HG02610 (cell line): ENCODE results near the gene PRSS33.
A peak's percentile ranks its signal among the peaks of the same experiment; 100 is the strongest.

ENCODE experiments used
- ATAC-seq: cut with Tn5 transposase; IDR thresholded peaks from one replicate; pipeline ENCODE4 v1.9.1; 2021; ENCODE audit warnings: mild to moderate bottlenecking, moderate library complexity; ENCODE audit not compliant: unreplicated experiment

PRSS33 gene

DNA sequence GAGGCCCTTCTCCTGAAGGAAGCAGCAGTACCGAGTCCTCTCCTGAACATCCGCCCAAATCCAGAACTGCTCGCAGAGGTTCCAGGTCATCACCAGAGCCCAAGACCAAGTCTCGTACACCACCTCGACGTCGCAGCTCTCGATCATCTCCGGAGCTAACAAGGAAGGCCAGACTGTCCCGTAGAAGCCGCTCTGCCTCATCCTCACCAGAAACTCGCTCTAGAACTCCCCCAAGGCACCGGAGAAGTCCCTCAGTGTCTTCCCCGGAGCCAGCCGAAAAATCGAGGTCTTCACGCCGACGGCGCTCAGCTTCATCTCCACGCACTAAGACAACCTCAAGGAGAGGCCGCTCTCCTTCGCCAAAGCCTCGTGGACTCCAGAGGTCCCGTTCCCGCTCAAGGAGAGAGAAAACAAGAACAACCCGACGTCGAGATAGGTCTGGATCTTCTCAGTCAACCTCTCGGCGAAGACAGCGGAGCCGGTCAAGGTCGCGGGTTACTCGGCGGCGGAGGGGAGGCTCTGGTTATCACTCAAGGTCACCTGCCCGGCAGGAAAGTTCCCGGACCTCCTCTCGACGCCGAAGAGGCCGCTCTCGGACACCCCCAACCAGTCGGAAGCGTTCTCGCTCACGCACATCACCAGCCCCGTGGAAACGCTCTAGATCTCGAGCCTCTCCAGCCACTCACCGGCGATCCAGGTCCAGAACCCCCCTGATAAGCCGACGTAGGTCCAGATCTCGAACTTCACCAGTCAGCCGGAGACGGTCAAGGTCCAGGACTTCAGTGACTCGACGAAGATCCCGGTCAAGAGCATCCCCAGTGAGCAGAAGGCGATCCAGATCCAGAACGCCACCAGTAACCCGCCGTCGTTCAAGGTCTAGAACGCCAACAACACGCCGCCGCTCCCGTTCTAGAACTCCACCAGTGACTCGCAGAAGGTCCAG lies 21.6 kb downstream of the PRSS33 start:
- no peak for ATAC-seq

DNA sequence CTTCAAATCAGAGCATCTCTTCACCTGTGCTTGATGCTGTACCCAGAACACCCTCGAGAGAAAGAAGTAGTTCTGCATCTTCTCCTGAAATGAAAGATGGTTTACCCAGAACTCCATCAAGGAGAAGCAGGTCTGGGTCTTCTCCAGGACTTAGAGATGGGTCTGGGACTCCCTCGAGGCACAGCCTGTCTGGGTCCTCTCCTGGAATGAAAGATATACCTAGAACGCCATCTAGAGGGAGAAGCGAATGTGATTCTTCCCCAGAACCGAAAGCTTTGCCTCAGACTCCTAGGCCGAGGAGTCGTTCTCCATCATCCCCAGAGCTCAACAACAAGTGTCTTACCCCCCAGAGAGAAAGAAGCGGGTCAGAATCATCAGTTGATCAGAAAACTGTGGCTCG lies 22.6 kb downstream of the PRSS33 start:
- ATAC-seq = no peak

DNA sequence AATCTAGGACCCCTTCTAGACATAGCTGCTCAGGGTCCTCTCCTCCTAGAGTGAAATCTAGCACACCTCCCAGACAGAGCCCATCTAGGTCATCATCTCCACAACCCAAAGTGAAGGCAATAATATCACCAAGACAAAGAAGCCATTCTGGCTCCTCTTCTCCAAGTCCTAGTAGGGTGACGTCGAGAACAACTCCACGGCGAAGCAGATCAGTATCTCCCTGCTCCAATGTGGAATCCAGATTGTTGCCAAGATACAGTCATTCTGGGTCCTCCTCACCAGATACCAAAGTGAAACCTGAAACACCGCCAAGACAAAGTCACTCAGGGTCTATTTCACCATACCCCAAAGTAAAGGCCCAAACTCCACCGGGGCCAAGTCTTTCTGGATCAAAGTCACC lies 24.2 kb downstream of the PRSS33 start:
- ATAC-seq = no peak

DNA sequence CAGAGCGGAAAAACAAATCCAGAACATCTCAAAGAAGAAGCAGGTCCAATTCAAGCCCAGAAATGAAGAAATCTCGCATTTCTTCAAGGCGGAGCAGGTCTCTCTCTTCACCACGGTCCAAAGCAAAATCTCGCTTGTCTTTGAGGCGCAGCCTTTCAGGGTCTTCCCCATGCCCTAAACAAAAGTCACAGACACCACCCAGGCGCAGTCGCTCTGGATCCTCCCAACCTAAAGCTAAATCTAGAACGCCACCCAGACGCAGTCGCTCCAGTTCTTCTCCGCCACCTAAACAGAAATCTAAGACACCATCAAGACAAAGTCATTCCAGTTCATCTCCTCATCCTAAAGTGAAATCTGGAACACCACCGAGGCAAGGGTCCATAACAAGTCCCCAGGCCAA lies 24.6 kb downstream of the PRSS33 start:
- no peak for ATAC-seq

DNA sequence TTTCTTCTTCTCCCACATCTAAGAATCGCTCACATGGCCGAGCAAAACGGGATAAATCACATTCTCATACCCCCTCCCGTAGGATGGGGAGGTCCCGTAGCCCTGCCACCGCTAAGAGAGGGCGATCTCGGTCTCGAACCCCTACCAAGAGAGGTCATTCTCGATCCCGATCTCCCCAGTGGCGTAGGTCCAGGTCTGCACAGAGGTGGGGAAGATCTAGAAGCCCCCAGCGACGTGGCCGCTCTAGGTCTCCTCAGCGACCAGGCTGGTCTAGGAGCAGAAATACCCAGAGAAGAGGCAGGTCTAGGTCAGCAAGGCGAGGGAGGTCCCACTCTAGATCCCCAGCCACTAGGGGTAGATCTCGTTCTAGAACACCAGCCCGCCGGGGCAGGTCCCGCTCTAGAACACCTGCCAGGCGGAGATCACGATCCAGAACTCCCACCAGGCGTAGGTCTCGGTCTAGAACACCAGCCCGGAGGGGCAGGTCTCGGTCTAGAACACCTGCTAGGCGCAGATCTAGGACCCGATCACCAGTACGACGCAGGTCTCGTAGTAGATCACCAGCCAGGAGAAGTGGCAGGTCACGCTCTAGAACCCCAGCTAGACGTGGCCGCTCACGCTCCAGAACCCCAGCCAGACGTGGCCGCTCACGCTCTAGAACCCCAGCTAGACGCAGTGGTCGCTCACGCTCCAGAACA lies 25.3 kb downstream of the PRSS33 start:
- no peak for ATAC-seq

DNA sequence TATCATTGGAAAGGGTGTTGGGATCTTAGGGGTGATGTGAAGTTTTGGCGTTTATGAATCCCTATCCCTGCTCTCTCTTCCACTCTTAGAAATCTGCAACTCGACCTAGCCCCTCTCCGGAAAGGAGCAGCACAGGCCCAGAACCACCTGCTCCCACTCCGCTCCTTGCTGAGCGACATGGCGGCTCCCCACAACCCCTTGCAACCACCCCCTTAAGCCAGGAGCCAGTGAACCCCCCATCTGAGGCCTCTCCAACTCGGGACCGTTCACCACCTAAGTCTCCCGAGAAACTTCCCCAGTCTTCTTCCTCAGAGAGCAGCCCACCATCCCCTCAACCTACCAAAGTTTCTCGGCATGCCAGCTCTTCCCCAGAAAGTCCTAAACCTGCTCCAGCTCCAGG lies 25.9 kb downstream of the PRSS33 start:
- no peak for ATAC-seq

DNA sequence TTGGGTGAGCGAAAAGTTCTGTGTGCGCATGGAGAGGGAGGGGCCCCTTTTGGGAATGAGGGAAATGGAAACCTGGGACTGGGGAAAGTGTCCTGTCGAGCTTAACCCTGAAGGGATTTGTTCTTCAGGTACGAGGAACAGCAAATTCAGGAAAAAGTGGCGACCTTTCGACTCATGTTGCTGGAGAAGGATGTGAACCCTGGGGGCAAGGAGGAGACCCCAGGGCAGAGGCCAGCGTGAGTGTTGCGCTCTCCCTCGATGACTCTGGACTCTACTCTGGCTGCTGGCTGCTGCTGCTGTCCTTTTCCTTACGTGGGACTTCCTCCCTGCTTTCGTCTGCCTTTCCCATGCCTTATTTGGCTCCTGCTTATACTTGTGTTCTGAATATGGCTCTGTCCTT lies 30.0 kb downstream of the PRSS33 start:
- ATAC-seq = no peak

DNA sequence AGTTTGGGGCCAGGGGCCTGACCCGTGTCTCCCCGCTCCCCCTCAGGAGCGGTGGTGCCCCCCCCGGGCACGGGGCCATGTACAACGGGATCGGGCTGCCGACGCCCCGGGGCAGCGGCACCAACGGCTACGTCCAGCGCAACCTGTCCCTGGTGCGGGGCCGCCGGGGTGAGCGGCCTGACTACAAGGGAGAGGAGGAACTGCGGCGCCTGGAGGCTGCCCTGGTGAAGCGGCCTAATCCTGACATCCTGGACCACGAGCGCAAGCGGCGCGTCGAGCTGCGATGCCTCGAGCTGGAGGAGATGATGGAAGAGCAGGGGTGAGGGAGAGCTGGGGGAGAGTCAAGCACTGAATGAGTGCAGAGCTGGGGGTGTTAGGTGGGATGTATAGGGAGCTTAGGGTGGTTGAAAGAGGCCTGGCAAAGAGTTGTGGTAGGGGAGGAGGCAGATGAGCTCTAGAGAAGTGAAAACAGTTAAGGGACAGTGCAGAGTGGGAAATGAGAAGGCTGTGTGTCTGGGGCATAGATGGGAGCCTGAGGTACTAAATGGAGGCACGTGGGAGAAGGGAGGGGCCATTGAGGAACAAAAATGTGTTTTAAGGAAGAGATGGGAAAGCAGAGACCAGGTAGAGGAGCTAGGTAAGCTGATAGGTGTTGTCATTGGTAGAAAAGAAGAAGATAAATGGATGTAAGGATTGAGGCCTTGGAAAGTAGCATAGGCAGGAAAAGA lies 30.9 kb downstream of the PRSS33 start:
- no peak for ATAC-seq

DNA sequence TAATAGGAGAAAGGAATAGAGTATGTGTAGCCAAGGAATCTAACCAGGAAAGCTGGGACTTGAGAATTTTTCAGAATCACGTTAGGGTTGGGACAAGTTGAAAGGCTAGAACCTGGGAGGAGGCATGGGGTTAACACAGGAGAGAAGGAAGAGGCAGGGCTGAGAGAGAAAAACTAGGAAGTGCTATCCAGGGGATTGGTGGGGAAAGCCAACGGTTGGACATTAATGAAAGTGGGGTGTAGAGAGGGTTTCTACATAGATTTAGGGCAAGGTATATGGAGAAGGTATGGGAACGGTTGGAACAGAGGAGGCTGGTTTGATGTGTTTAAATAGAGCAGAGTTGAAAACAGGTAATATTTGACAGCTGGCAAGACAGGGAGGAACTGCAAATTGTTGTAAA lies 32.2 kb downstream of the PRSS33 start:
- ATAC-seq = no peak

DNA sequence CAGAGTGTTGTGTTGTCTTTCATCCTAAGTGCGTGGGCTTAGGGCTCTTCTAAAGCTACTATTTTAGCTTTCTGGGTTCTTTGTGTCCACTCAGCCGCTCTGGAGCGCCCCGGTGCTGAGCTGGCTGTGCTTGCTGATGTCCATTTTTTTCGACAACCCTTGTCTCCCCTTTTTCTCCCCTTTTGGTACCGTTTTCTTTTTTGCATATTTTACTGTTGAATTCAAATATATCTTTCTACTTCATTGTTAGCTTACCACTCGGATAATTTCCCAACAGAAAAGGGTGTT lies 33.7 kb downstream of the PRSS33 start:
- ATAC-seq = no peak

DNA sequence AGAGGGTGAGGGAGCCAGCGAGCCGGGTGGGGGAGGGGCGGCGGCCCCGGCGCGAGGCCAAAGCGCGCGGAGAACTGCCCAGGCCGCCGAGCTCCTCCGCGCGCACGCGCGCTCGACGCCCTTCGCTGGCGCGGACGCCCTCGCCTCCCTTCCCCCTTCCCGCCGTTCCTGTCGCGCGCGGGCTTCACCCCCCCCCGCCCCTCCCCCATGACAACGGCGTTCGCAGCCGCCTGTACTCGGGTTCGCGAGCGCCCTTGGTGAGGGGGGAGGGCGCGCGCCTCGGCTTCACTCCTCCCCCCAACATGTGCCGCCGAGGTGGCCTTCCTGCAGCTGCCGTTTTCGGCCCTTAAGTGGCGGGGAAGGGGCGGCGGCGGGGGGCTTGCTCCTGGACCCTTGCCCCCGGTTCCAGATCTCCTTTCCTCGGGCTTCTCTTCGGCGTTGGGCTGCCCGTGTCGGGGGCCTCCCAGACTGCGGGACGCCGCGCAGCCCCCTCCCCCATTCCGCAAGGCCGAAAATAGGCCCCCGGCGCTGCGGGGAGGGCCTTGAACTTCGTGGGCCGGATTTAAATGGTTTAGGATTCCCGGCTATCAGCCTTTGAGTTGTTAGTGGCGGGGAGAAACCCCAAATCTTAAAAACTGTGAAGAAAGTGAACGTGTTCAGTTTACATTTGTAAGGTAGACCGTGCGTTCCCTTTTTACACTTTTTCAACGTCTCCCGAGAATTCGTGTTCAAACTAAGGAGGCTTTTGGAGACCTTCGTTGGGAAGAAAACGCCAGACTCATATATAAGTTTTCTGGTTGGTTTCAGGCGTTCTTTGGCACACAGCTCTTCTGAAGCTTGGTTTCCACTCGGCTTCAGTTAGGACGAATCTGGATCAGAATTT lies 34.3 kb downstream of the PRSS33 start:
- ATAC-seq = peak; percentile 38

DNA sequence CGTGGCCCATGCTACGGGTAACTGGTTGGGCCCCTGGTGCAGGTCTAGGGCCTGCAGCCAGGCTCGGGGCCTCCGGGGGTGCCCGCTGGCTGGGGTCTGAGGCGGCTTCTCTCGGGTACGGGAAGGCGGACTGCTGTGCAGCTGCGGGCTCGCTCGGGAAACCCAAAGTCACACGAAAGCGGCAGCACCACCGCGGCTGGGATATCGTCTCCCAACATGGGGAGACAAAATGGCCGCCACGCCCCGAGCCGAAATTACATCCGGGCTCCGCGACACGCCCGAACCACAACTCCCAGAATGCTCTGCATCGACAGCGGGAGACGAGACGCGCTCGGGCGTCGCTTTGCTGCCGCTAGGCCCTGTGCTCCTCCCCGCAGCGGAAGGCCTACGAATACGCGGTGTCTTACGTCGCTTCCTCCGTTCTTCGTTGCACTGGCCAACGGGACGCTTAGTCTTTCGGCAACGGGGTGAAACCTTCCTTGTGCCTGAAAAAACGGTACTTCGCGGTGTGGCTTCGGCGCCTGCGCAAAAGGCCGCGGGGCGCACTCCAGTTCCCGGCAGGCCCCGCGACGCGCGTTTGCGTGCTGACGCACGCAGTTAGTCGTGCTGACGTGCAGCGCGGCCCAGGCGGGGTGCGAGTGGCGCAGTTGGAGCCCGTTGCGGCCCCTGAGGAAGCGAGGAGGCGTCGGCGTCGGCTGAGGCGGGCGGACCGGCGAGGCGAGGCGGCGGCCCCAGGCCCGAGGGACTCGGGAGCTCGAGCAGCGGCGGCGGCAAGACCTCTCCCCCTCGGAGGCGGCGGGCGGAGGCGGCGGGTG lies 35.1 kb downstream of the PRSS33 start, which contains the start of gene SRRM2:
TSS of gene SRRM2 (plus strand) at position 604 of the 815 bp plus-strand sequence. CDS start 3,727 bp downstream, outside the sequence.
- ATAC-seq = peak; percentile 78

DNA sequence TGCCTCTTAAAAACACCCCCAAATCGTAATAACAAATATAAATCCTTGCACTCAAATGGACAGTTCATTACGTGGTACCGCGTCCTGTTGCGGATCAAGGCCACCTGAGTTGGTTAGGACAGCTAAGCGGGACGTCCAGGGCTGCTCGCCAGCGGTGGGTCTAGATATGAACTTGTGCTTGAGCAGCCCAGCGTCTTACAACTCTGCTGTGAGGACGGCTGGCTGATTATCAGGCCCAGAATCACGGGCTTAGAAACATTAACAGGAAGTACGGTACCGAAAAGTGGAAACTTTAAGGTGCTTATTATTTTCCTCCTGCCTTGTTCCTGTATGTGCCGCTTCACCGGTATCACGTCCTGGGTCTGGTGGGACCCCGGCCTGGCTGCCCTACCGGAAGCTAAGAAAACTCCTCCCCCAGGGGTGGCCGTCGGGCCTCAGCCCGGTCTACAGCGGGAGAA lies 35.8 kb downstream of the PRSS33 start:
- peak; percentile 29 for ATAC-seq

DNA sequence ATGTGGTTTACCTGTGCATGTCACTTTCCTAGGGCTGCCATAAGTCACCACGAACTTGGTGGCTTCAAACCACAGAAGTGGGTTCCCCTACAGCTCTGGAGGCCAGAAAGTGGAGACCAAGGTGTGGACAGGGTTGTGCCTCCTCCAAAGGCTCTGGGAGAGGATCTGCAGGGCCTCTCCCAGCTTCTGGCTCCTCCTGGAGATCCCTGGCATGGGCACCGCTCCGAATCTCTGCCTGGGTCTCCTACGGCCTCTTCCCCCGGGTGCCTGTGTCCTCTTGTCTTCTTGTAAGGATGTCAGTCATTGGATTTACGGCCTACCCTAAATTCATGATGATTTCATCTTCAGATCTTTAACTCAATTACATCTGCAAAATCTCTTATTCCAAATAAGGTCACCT lies 37.4 kb downstream of the PRSS33 start:
- no peak for ATAC-seq

DNA sequence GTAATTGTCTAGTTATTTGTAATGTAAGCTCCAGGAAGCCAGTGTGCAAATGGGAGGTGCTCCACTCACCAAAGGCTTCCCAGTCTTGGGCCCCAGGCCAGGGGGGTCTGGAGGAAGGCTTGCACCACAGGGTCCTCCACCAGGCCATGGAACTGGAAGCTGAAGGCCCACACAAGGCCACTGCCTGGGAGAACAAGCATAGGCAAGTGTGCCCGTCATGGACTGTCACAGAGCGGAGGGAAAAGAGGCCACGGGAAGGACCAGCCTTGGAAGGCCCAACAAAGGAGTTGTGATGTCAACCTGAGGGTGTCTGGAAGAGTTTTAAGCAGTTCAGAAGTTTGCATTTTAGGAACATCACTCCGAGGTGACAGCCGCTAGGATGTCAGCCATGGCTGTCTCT lies 37.9 kb downstream of the PRSS33 start:
- no peak for ATAC-seq

DNA sequence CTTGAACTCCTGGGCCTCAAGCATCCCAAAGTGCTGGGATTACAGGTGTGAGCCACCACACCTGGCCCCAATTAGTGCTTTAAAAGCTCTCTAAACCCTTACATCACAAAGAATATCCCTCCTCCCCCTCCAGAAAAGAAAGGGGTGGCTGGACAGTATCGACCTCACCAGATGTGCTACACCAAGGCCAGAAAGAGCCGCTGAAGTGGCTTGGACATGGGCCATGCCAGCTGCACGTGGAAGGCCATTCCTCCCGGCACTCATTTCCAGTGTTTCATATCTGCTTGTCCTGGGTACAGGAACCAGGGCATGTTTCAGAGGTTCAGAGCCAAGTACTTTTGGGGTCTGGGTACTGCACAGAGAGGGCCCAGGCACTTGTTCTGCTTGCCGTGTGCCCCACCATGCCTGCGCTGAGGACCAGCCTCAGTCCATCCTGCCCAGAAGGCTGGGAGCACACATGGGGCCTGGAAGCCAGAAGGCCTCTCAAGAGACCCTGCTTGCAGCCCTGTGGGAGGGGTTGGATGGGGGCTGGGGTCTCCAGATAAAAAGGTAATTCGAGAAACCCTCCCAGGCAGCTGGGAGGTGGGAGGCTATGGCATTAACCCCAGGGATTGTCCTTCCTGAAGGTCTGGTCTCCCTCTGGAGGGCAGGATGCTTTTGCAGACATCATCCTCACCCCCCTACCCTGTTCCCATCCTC lies 38.5 kb downstream of the PRSS33 start:
- no peak for ATAC-seq

DNA sequence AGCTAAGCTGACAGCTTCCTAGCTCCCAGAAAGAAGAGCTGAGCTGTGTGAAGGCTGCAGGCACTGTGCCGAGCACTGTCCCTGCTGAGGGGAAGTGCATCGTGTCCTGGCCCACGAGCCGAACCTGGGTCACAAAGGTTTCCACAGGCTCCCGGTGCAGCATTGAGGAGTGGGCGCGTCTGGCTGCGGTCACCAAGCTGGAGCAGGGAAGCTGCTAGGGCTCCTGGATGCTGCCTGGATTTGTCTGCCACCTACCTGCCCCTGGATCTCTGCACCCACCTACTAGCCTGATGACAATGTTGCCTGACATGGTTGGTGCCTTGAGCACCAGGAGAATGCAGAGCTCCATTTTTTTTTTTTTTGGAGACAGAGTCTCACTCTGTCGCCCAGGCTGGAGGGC lies 41.4 kb downstream of the PRSS33 start:
- ATAC-seq = no peak

DNA sequence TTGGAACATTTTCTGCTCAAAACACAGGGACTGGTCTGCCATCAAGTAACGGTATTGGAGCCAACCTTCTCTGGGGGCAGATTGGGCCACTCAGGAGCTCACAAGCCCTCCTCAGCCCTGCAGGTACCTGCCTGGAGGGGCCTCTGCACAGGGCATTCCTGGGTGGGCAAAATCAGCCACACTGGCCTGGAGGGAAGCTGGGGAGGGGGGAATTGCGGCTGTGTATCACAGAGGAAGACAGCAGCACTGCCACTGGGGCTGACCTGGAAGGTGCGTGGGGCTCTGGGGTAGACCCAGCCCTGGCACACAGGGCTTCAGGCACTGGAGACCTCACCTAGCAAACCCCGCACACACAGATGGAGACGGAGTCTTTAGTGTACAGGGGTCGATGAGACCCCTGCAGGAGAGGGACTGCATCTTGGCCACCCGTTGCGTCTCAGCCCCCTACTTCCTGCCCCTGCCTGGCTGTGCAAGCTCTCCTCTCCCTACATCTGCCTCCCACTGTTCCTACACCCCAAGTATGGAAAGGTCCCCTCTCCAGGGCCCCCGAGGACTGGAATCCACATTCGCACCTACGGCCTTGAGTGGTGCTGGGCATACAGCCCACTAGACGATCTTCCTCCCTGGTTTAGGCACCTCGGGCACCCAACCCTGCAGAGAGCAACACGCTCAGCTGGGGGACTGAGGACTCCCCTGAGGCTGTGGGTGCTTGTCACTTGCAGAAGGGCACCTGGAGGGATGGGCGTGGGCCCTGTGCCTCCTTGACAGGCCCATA lies 42.1 kb downstream of the PRSS33 start:
- no peak for ATAC-seq
